GM23338 (cell line): ENCODE measurements around the gene TSPAN12.

Experiments used
- EZH2 ChIP-seq: fragments of 200-600 bp; sonication (generic); IDR thresholded peaks from one replicate; pipeline ENCODE4 v1.8.0; 2017; ENCODE audit warnings: antibody characterized with exemption, mild to moderate bottlenecking, low read depth; ENCODE audit not compliant: unreplicated experiment
- EZH2phosphoT487 ChIP-seq: fragments of 200-600 bp; sonication (generic); IDR thresholded peaks from one replicate; pipeline ENCODE4 v1.8.1; 2018; ENCODE audit warnings: antibody characterized with exemption; ENCODE audit not compliant: unreplicated experiment
- JUNB ChIP-seq: IDR thresholded peaks from one replicate; pipeline ENCODE4 v1.6.1; 2016; ENCODE audit warnings: antibody characterized with exemption; ENCODE audit not compliant: unreplicated experiment
- POLR2AphosphoS5 ChIP-seq: IDR thresholded peaks from 2 replicates; pipeline ENCODE4 v1.6.1; 2016; ENCODE audit warnings: antibody characterized with exemption, low read depth
- TF ChIP-seq, protein P1 (sequence below), 2 experiments: fragments of 200-600 bp in 1 of 2; sonication (generic) in 1 of 2; conservative IDR thresholded peaks; 2 replicates each; pipeline versions ENCODE4 v1.5.1 to v1.6.1; 2016 to 2017; ENCODE audit warnings: antibody characterized with exemption in 2 of 2, low read depth in 2 of 2, mild to moderate bottlenecking in 2 of 2, moderate library complexity in 1 of 2

DNA sequence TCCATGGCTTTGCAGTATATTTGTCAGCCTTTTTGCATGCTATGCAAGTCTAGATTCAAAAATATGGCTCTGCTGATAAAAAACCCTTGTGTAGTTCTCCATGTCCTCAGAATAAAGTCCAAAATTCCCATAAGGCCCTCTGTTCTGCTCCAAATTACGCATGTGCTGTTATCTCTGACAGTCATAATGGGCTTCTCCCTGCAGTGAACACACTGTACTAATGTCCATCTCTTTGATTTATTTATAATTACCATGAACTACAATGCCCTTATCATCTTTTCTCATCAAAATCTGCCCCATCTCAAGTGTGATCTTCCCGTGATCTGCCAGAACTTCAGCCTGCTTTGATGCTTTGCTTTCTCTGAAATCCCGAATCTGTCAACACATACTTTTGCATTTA lies 87.7 kb downstream of the TSPAN12 start:
- TF ChIP-seq, protein P1, sequence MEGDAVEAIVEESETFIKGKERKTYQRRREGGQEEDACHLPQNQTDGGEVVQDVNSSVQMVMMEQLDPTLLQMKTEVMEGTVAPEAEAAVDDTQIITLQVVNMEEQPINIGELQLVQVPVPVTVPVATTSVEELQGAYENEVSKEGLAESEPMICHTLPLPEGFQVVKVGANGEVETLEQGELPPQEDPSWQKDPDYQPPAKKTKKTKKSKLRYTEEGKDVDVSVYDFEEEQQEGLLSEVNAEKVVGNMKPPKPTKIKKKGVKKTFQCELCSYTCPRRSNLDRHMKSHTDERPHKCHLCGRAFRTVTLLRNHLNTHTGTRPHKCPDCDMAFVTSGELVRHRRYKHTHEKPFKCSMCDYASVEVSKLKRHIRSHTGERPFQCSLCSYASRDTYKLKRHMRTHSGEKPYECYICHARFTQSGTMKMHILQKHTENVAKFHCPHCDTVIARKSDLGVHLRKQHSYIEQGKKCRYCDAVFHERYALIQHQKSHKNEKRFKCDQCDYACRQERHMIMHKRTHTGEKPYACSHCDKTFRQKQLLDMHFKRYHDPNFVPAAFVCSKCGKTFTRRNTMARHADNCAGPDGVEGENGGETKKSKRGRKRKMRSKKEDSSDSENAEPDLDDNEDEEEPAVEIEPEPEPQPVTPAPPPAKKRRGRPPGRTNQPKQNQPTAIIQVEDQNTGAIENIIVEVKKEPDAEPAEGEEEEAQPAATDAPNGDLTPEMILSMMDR (conservative IDR thresholded peaks at IDR 0.05; ENCODE audit: low read depth in 2 of 2), result no peak
- TF ChIP-seq JUNB (no peak), EZH2phosphoT487 (no peak), EZH2 (no peak), POLR2AphosphoS5 (no peak)
